Body of pancreas (tissue), 4 donors: ENCODE data around the gene NEB.
"Not testable (repeated sequence)": the region's sequence is repeated elsewhere in the genome, so short reads cannot be mapped to it uniquely, and the experiment has no call there.

Experiments used
- CTCF ChIP-seq, 7 experiments: fragments of 450-650 bp in 4 of 7; fragments of 200-600 bp in 3 of 7; sonication (generic) in 3 of 7; IDR thresholded peaks; one replicate each; pipeline ENCODE4 v1.5.1; 2016 to 2019; ENCODE audit warnings: antibody characterized with exemption in 7 of 7
- POLR2A ChIP-seq, 3 donors: fragments of 450-650 bp; IDR thresholded peaks; one replicate each; pipeline ENCODE4 v1.6.1; 2016; ENCODE audit warnings: antibody characterized with exemption in 3 of 3, mild to moderate bottlenecking in 2 of 3

- not testable (repeated sequence) for TF ChIP-seq POLR2A, CTCF (IDR thresholded peaks at IDR 0.05)
Measured at GRCh38 chr2:151602402-151602801, 131.9 kb downstream of the NEB start.
